GM21528 (cell line): ENCODE results near the gene SLC35F1.

Experiments used
- ATAC-seq: cut with Tn5 transposase; IDR thresholded peaks from one replicate; pipeline ENCODE4 v1.9.1; 2021; ENCODE audit warnings: mild to moderate bottlenecking, moderate library complexity; ENCODE audit not compliant: unreplicated experiment, low FRiP score

Gene SLC35F1

DNA sequence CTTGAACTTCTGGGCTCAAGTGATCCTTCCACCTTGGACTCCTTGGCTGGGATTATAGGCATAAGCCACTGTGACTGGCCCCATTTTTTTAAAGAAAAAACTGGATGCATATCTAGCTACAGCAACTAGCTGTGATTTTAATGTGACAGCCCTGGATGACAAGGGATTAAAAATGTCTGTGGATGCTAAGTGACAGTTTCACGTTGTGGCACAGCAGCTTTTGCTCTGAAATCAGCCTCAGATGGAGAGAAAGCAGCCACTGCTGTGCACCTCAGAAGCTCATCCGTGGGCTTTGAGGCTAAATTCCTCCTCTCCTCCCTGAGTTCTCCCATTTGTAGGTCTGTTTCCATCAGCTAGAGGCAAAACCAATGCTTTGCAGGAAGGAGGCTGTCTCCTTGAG lies 195.3 kb downstream of the SLC35F1 start:
- ATAC-seq, result no peak

DNA sequence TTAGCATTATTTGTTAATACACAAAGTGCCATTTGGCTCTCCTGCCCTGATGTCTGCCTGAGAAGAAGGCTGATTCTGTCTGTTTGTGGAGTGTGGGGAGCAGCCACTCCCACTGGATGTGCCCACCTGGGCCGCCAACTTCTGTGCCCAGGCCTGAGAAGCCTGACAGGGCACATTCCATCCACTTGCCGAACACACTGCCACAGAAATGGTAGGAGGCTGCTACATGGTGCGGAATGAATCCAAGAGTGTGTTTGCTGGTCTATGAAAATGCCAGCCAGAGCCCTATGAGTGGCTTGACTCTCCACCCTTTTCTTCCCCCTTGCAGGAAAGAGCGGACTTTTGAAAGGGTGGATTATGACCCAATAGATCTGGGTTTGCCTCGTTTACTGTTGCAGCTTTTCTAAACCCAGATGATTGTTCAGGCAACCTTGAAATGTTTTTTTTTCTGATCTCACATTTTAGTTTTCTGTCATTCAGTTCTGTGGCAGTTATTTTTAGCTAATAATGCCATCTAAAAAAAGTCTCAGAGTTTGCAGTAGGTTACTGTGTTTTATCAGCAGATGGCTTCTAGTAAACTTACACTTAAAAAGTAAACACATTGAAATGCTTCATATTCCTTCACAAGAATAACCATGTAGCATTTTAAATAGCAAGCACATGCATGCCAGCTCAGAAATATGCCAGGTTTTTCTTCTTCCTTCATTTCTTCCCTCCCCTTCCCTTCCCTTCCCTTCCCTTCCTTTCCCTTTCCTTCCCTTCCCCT lies 196.5 kb downstream of the SLC35F1 start:
- no peak for ATAC-seq

GRCh38 chr6:118122161-118122725 lies 215.2 kb downstream of the SLC35F1 start:
- ATAC-seq, result no peak

DNA sequence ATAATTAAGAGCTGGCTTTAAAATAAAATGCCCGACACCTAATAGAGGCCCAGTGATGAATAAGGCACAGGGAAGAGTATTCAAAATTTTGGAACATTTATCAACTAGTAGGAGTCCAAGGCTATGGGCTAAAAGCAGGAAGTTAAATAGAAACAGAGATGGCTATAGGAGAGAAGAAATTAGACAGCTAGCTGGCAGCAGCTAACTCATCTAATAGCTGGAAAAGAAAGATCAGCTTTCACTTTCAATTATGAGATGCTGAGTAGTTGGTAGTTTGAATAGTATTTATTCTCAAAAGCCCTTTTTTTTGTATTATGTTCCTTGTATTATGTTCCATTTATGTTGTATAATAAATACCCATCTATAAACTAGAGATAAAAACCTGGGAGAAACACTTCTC lies 215.7 kb downstream of the SLC35F1 start:
- no peak for ATAC-seq

GRCh38 chr6:118123503-118124037 lies 216.5 kb downstream of the SLC35F1 start:
- ATAC-seq, result no peak

DNA sequence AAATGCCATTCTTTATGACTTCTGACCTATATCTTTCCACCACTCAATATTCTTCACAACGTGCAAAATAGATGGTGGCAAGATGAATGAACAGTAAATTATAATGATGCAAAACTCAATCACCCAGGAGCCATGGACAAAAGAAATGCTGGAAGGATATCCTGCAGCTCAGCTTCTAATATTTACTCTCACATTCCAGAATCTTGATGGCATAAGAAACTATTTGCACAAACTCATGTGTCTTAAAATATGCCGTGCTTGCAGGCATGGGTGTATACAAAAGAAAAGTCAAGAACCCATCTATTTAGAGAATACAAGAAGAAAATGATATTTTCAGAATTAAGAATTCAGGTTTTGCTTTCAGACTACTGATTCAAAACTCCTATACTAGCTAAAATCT lies 217.8 kb downstream of the SLC35F1 start:
- ATAC-seq, result no peak

DNA sequence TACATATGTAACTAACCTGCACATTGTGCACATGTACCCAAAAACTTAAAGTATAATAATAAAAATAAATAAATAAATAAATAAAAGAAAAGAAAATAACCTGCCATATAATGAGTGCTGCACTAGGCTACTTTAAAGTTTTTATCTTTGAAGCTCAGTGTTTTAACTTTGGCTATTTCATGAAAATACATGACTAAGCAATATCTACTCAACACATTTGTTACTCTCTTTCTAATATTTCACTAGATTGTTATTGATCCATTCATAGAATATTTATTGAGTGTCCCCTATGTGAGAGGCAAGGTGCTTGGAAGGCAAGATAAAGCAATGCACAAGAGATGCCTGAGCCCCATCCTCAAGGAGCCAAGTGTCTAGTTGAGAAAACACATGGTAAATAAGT lies 221.7 kb downstream of the SLC35F1 start:
- ATAC-seq, result no peak

- ATAC-seq, result no peak
These were observed 227.1 kb downstream of the SLC35F1 start for GRCh38 chr6:118134206-118134605.

- ATAC-seq, result no peak
These were observed 227.7 kb downstream of the SLC35F1 start for GRCh38 chr6:118134736-118135135.

DNA sequence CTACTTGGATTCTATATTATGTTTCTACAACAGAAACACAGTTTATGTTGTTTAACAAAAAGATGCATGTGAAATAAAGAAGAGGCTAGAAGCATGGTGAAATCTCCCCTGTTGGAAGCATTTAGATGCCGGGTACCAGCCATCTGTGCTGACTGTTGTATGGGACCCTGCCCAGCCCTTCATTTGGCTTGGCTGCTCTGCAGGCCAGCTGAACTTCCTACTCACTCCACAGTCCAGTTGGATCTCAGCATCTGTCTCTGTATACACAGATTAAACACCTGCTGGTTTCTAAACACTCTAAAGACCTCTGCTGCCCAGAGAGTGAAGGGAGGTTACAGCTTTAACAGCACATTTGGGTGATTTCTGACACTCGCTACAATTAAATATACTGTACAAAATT lies 228.3 kb downstream of the SLC35F1 start:
- ATAC-seq, result no peak

DNA sequence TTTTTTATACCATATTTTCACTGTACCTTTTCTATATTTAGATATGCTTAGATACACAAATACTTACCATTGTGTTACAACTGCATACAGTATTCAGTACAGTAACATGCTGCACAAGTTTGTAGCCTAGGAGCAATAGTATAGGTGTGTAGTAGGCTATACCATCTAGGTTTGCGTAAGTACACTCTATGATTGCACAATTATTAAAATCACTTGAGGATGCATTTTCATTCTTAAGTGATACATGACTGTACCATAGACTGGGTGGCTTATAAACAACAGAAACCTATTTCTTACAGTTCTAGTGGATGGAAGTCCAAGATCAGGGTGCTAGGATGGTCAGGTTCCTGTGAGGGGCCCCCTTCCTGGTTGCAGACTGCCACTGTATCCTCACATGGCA lies 234.1 kb downstream of the SLC35F1 start:
- no peak for ATAC-seq

GRCh38 chr6:118146584-118146983 lies 239.5 kb downstream of the SLC35F1 start:
- no peak for ATAC-seq

DNA sequence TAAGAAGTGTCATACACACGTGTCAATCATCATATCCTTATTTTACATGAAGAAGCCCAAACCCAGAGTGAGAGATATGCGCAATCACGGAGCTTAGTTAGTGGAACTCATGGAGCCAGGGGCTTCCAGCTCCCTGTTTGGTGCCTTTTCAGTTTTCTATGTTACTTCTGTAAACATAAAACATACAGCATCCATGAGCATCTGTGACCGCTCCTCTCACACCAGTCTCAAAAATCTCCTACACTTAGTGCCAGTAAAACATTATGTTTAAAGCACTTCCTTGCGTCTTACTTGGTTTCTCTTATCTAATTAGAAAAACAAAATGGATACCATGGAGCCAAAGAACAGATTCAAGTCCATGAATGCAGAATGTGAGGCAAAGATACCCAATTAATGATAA lies 240.4 kb downstream of the SLC35F1 start:
- no peak for ATAC-seq

GRCh38 chr6:118148561-118148960 lies 241.5 kb downstream of the SLC35F1 start:
- no peak for ATAC-seq

GRCh38 chr6:118152524-118152923 lies 245.5 kb downstream of the SLC35F1 start:
- no peak for ATAC-seq

GRCh38 chr6:118161343-118161742 lies 254.3 kb downstream of the SLC35F1 start:
- ATAC-seq, result no peak

DNA sequence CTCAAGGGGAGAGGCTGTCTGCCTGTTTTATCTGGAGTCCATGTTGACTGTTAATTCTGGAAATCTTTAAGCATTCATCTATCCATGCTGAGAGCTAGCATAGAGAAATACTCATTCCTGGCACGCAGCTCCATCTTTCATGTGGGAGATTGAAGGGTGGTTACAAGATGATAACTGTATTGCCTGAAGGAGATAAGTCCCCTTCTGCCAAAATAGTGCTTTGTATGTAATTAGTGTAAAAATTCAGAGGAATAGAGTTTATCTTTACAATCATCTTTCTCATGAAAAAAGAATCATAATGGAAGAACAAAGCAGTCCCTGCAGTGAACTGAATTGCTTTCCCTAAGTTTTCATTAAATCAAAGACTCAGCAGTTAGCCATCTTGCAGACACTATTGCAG lies 256.5 kb downstream of the SLC35F1 start:
- ATAC-seq, result no peak

DNA sequence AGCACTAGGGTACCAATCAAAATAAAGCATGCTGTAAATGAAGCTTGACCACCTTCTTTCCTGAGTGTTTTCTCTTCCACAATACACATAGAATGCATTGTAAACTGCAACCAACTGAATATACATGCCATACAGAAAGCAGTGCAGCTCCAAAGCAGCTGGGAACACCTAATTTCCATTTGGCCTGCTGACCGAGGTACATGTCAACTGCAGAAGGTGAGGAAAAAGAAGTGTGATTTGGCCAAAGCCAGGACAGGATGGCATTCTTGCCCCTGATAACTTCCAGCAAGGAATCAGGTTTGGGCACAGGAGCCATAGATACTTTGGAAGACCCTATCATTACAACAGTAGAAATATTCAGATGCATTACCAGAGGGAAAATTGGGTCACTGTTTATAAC lies 258.4 kb downstream of the SLC35F1 start:
- ATAC-seq, result no peak

DNA sequence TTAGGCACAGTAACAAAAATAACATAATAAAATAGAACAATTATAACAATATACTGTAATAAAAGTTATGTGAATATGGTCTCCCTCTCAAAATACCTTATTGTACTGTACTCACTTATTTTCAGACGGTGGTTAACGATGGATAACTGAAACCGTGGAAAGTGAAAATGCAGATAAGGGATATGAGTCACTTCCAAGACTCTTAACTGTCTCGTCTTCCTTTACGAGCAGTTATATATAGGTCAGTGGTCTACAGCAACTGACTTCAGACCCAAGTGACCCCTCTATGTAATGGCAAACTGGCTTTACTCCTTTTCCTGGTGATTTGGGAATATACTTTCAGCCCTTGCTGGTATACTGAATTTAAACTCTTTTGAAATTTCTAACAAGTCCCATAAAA lies 261.4 kb downstream of the SLC35F1 start:
- no peak for ATAC-seq

- no peak for ATAC-seq
These were observed 264.8 kb downstream of the SLC35F1 start for GRCh38 chr6:118171852-118172251.

DNA sequence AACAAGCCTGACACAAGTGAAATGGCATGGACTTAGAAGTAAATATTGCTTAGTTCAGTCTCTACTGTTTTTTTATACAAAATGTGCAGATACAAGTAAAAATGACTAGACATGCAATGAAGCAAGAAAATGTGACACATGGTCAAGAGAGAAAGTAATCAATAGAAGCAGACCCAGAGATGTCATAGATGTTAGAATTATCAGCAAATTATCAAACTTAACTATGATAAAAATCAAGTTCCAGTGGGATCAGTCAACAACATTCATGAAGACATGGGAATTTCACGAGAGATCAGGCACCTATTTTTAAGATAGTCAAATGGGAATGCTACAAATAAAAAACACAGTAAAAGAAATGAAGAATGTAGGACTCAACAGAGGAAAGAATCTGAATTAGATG lies 267.0 kb downstream of the SLC35F1 start:
- no peak for ATAC-seq

- no peak for ATAC-seq
These were observed 270.7 kb downstream of the SLC35F1 start for GRCh38 chr6:118177720-118178119.
